GM19099 (cell line): Measurements from ENCODE around the gene VSIG10L.

Experiments used
- POLR2A ChIP-seq: IDR thresholded peaks from 3 replicates; pipeline ENCODE4 v1.6.1; 2011; ENCODE audit warnings: low read depth; ENCODE audit not compliant: insufficient read length; ENCODE audit errors: extremely low read depth

VSIG10L gene

GRCh38 chr19:51293571-51294210, 48.2 kb downstream of the VSIG10L start:
- TF ChIP-seq POLR2A = no peak

GRCh38 chr19:51292971-51293370, 49.0 kb downstream of the VSIG10L start:
- TF ChIP-seq POLR2A = no peak

- TF ChIP-seq POLR2A = no peak
These were observed 52.3 kb downstream of the VSIG10L start for GRCh38 chr19:51289635-51290034.

- no peak for TF ChIP-seq POLR2A
These were observed 56.3 kb downstream of the VSIG10L start for GRCh38 chr19:51285682-51286081.

- no peak for TF ChIP-seq POLR2A
These were observed 59.6 kb downstream of the VSIG10L start for GRCh38 chr19:51282335-51282734.
